HT-29 (cell line): Measurements from ENCODE around the gene MMP15. TPM values are rescaled to one million over a fixed set of nuclear protein-coding genes. Genes with fewer than 3 reads are reported as not detected.
"Not testable (repeated sequence)": the region's sequence is repeated elsewhere in the genome, so short reads cannot be mapped to it uniquely, and the experiment has no call there.

Experiments
- DNase-seq: peaks from one replicate; pipeline ENCODE4 v3.0.0-alpha.2; 2015; ENCODE audit warnings: low spot score
- total RNA-seq: library from RNA; depleted of rRNA; stranded (reverse); fragments of >200 nt; shearing (Covaris generic); gene quantifications from 2 replicates; pipeline ENCODE4 v1.2.3, GENCODE V29; 2014

Gene MMP15
- total RNA-seq, 1 experiment from 2014 or later, result 94.1 TPM

GRCh38 chr16:58049232-58050185 is 24.0 kb downstream of the MMP15 start:
- peak; percentile 64 for DNase-seq

GRCh38 chr16:58051296-58051695 is 25.7 kb downstream of the MMP15 start:
- DNase-seq, result no peak

GRCh38 chr16:58051821-58052603 is 26.5 kb downstream of the MMP15 start:
- no peak for DNase-seq

GRCh38 chr16:58053682-58054005 is 28.1 kb downstream of the MMP15 start:
- no peak for DNase-seq

GRCh38 chr16:58054289-58054688 is 28.7 kb downstream of the MMP15 start:
- DNase-seq, result no peak

- DNase-seq, result no peak
These were observed 31.0 kb downstream of the MMP15 start for GRCh38 chr16:58056580-58056979.

- DNase-seq, result no peak
These were observed 31.6 kb downstream of the MMP15 start for GRCh38 chr16:58057121-58057520.

GRCh38 chr16:58057784-58058183 is 32.2 kb downstream of the MMP15 start:
- DNase-seq, result no peak

GRCh38 chr16:58062821-58063220 is 37.3 kb downstream of the MMP15 start:
- no peak for DNase-seq

- DNase-seq, result no peak
These were observed 38.0 kb downstream of the MMP15 start for GRCh38 chr16:58063377-58064076.

GRCh38 chr16:58070585-58070984 is 45.0 kb downstream of the MMP15 start:
- DNase-seq, result no peak

- not testable (repeated sequence) for DNase-seq
These were observed 46.6 kb downstream of the MMP15 start for GRCh38 chr16:58072134-58072533.

GRCh38 chr16:58073086-58073485 is 47.5 kb downstream of the MMP15 start:
- not testable (repeated sequence) for DNase-seq

GRCh38 chr16:58074657-58075056 is 49.1 kb downstream of the MMP15 start:
- DNase-seq, result no peak

- no peak for DNase-seq
These were observed 51.0 kb downstream of the MMP15 start for GRCh38 chr16:58076514-58076913.

- no peak for DNase-seq
These were observed 52.2 kb downstream of the MMP15 start for GRCh38 chr16:58077796-58078195.

- not testable (repeated sequence) for DNase-seq
These were observed 55.1 kb downstream of the MMP15 start for GRCh38 chr16:58080657-58081056.

- DNase-seq, result no peak
These were observed 56.8 kb downstream of the MMP15 start for GRCh38 chr16:58082381-58082780.

GRCh38 chr16:58084635-58085034 is 59.1 kb downstream of the MMP15 start:
- no peak for DNase-seq

GRCh38 chr16:58085171-58085570 is 59.6 kb downstream of the MMP15 start:
- DNase-seq, result no peak

GRCh38 chr16:58085584-58086251 is 60.2 kb downstream of the MMP15 start:
- DNase-seq, result no peak
